Type B pancreatic cell (in vitro differentiated cells): ENCODE results near the gene RUNX1. TPM values are rescaled to one million over a fixed set of nuclear protein-coding genes. Genes with fewer than 3 reads are reported as not detected.
A peak's percentile ranks its signal among the peaks of the same experiment; 100 is the strongest.
"Not testable (repeated sequence)": the region's sequence is repeated elsewhere in the genome, so short reads cannot be mapped to it uniquely, and the experiment has no call there.

ENCODE experiments used
- DNase-seq: peaks from one replicate; pipeline ENCODE4 v3.0.0; 2021; ENCODE audit warnings: mixed read lengths; ENCODE audit not compliant: unreplicated experiment; ENCODE audit errors: extremely low spot score
- H3K27ac Mint-ChIP-seq: 2 replicates; pipeline ENCODE4 v1.8.0; 2021; ENCODE audit warnings: mild to moderate bottlenecking, mixed read lengths
- H3K27me3 Mint-ChIP-seq: 2 replicates; pipeline ENCODE4 v1.8.0; 2021; ENCODE audit warnings: mixed read lengths
- H3K36me3 Mint-ChIP-seq: 2 replicates; pipeline ENCODE4 v1.8.0; 2021; ENCODE audit warnings: mixed read lengths
- H3K4me1 Mint-ChIP-seq: one replicate; pipeline ENCODE4 v1.8.0; 2021; ENCODE audit warnings: mixed read lengths; ENCODE audit not compliant: unreplicated experiment
- H3K4me3 Mint-ChIP-seq: 2 replicates; pipeline ENCODE4 v1.8.0; 2021; ENCODE audit warnings: mild to moderate bottlenecking, mixed read lengths
- H3K9me3 Mint-ChIP-seq: 2 replicates; pipeline ENCODE4 v1.8.0; 2021; ENCODE audit warnings: mixed read lengths
- total RNA-seq: library from RNA; stranded (reverse); gene quantifications from 2 replicates; pipeline ENCODE4 v1.2.1, GENCODE V29; 2021; ENCODE audit warnings: low replicate concordance
- TF ChIP-seq, protein P1 (sequence below): fragments of 200-600 bp; sonication (generic); conservative IDR thresholded peaks from 2 replicates; pipeline ENCODE4 v1.5.0; 2021; ENCODE audit warnings: antibody characterized with exemption, mild to moderate bottlenecking

The RUNX1 gene
- total RNA-seq, 1 donor from 2014 or later, result 11.9 TPM

DNA sequence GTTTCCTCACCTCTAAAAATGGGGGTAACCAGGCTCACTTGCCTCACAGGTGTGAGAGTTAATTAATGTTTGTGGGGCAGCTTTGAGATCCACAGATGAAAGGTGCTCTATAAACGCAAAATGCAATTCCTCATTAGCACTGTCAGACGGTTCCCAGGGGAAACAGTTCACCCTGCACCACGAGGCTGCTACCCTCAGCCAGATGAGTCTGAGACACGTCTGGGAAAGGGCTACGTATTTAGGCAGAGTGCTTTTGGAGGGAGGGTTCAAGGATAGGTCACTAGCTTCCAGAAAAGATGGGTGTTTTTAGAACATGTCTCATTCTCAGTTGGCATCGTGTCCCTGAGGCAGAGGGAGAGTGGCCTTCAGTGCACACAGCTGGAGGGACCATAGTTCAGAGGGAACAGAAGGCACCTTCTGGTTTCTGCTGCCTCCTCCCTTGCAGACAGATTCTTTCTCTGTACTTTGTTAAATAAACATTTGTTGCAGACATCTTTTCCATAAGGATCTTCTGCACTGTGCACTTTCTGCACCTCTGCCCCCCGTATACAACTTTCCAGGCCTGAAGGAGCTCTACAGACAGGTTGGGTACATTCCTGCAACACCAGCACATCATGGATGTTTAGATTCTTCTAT, 240.4 kb downstream of the RUNX1 start:
- peaks cover 14% of the 10 kb centered on the region for H3K36me3 Mint-ChIP-seq
- no peak overlapping the region for H3K27ac Mint-ChIP-seq
- H3K27me3 Mint-ChIP-seq, result peaks cover 13% of the 10 kb centered on the region
- H3K9me3 Mint-ChIP-seq, result peaks cover 7% of the 10 kb centered on the region
- DNase-seq, result no peak
- TF ChIP-seq, protein P1, sequence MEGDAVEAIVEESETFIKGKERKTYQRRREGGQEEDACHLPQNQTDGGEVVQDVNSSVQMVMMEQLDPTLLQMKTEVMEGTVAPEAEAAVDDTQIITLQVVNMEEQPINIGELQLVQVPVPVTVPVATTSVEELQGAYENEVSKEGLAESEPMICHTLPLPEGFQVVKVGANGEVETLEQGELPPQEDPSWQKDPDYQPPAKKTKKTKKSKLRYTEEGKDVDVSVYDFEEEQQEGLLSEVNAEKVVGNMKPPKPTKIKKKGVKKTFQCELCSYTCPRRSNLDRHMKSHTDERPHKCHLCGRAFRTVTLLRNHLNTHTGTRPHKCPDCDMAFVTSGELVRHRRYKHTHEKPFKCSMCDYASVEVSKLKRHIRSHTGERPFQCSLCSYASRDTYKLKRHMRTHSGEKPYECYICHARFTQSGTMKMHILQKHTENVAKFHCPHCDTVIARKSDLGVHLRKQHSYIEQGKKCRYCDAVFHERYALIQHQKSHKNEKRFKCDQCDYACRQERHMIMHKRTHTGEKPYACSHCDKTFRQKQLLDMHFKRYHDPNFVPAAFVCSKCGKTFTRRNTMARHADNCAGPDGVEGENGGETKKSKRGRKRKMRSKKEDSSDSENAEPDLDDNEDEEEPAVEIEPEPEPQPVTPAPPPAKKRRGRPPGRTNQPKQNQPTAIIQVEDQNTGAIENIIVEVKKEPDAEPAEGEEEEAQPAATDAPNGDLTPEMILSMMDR, result no peak
- H3K4me3 Mint-ChIP-seq, result no peak overlapping the region
- H3K4me1 Mint-ChIP-seq, result peaks cover 26% of the 10 kb centered on the region

DNA sequence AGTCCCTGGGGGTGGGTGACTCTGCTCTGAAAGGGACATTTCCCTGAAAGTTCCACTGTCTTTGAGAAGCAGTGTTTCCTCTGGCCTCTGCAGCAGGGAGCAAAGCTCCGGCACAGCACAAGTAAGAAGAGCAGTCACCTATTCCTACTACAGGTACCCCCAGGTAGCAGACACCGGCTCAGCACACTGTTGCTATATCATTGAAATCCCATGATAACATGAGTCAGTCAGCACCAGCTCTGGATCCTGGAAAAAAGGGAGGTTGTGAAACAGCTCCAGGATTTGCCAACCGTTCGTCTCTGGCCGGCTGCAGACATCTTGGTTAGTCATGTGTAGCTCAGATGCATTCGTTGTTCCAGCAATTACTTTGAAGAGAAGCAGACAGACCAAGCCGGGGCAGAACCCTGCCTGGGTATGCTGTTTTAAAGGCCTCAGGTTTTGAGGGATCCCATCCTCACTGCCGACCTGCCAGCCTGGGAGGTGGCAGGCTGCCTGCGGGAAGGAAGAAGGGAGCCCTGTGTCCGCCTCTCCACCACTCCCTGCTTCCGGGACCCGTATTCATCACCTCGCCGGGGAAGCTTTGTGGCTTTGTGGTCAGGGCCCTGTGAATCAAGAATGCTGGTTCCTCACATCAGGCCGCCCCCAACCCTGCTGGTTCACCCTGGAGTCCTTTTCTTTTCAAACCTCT, 241.1 kb downstream of the RUNX1 start:
- TF ChIP-seq, protein P1, result no peak
- peaks cover 14% of the 10 kb centered on the region for H3K36me3 Mint-ChIP-seq
- H3K4me3 Mint-ChIP-seq, result no peak overlapping the region
- DNase-seq, result no peak
- H3K27me3 Mint-ChIP-seq, result peaks cover 11% of the 10 kb centered on the region
- peaks cover 22% of the 10 kb centered on the region for H3K4me1 Mint-ChIP-seq
- no peak overlapping the region for H3K27ac Mint-ChIP-seq
- peaks cover 7% of the 10 kb centered on the region for H3K9me3 Mint-ChIP-seq

DNA sequence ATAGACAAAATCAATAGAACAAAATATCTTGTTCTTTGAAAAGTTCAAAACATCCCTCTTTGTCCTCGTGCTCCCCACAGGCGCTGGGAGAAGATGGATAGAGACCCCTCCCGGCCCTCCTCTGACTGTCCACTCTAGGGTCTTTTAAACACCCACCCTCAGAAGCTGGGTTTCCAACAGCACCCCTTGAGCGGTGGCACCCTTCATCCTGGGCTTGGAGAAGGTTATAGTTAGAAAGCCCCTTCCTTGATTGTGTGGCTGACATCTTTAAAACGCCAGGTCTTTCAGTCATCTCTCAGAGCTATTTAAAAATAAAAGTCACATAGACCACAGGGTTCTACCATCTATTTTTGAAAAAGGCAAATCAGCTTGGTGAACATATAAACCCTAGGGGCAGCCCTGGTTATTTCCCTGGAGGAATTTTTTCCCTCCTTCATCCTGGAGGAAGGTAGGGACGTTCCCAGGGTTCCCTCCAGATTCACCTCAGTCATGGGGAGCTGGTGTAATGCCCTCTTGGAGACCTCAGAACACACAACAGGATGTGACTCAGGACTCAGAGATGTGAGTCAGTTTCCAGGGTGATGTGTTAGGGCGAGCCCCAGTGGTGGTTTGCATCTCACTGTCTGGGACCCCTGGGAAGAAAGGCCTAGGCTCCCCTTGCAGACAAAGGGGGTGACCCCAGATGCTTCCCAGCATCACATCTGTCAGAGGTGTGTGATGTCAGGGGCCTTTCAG, 241.8 kb downstream of the RUNX1 start:
- peaks cover 7% of the 10 kb centered on the region for H3K9me3 Mint-ChIP-seq
- peaks cover 14% of the 10 kb centered on the region for H3K36me3 Mint-ChIP-seq
- no peak for DNase-seq
- no peak overlapping the region for H3K4me3 Mint-ChIP-seq
- peaks cover 15% of the 10 kb centered on the region for H3K4me1 Mint-ChIP-seq
- TF ChIP-seq, protein P1, result no peak
- peaks cover 10% of the 10 kb centered on the region for H3K27me3 Mint-ChIP-seq
- no peak overlapping the region for H3K27ac Mint-ChIP-seq

DNA sequence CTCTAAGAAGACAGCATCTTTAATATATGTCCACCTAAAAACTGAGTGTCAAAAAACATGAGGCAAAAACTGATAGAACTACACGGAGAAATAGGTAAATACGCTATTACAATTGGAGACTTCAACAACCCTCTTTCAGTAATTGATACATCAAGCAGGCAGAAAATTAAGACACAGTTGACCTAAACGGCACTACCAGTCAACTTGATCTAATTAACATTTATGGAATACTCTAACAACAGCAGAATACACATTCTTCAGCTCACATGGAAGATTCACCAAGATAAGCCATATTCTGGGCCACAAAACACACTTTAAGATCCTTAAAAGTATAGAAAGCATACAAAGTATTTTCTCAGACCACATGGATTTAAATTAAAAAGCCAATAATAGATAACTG, 242.7 kb downstream of the RUNX1 start:
- Mint-ChIP-seq H3K27me3 (peaks cover 6% of the 10 kb centered on the region), H3K27ac (no peak overlapping the region), H3K9me3 (peaks cover 7% of the 10 kb centered on the region), H3K4me1 (peaks cover 11% of the 10 kb centered on the region), H3K36me3 (peaks cover 18% of the 10 kb centered on the region), H3K4me3 (no peak overlapping the region)
- TF ChIP-seq, protein P1, result no peak
- DNase-seq, result no peak

DNA sequence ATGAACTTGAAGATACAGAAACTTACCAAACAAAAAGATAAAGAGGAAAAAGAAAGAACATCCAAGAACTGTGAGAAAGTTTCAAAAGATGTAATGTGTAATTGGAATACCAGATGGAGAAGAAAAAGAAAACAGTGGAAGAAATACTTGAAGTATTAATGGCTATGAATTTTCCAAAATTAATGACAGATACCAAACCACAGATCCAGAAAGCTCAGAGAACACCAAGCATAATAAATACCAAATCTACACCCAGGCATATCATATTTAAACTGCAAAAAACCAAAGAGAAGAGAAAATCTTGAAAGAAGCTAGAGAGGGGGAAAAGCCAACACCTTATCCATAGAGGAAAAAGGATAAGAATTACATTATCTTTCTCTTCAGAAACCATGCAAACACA, 243.9 kb downstream of the RUNX1 start:
- Mint-ChIP-seq H3K27me3 (peaks cover 3% of the 10 kb centered on the region), H3K4me3 (no peak overlapping the region), H3K27ac (no peak overlapping the region), H3K4me1 (peaks cover 7% of the 10 kb centered on the region), H3K36me3 (peaks cover 18% of the 10 kb centered on the region), H3K9me3 (peaks cover 7% of the 10 kb centered on the region)
- TF ChIP-seq, protein P1, result no peak
- DNase-seq, result no peak

DNA sequence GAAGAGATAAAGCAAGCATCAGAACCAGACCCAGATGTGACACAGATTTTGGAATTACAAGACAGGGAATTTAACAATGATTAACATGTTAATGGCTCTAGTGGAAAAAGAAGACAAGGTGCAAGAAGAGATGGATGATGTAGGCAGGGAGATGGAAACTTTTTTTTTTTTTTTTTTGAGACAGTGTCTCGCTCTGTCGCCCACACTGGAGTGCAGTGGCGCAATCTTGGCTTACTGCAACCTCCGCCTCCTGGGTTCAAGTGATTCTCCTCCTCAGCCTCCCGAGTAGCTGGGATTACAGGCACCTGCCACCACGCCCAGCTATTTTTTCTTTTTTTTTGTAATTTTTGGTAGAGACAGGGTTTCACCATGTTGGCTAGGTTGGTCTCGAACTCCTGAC, 244.5 kb downstream of the RUNX1 start:
- DNase-seq, result peak; percentile 25
- not testable (repeated sequence) for H3K27ac Mint-ChIP-seq, H3K4me3 Mint-ChIP-seq, H3K9me3 Mint-ChIP-seq, H3K4me1 Mint-ChIP-seq, H3K27me3 Mint-ChIP-seq
- peaks cover 18% of the 10 kb centered on the region for H3K36me3 Mint-ChIP-seq
